Fibroblast of lung (primary cell): ENCODE results near the gene CREB3.

ENCODE experiments used
- EZH2 ChIP-seq: IDR thresholded peaks from 2 replicates; pipeline ENCODE4 v1.5.1; 2012; ENCODE audit warnings: low read length, control low read depth, mild to moderate bottlenecking; ENCODE audit errors: missing control alignments
- TF ChIP-seq, protein P1 (sequence below), 2 donors: IDR thresholded peaks in 1 of 2; conservative IDR thresholded peaks in 1 of 2; 1 replicate in 1 of 2; 2 replicates in 1 of 2; pipeline ENCODE4 v1.5.1; 2011 to 2012; ENCODE audit warnings: low read length in 2 of 2, control low read depth in 1 of 2, inconsistent platforms in 1 of 2, low read depth in 1 of 2, mild to moderate bottlenecking in 1 of 2

DNA sequence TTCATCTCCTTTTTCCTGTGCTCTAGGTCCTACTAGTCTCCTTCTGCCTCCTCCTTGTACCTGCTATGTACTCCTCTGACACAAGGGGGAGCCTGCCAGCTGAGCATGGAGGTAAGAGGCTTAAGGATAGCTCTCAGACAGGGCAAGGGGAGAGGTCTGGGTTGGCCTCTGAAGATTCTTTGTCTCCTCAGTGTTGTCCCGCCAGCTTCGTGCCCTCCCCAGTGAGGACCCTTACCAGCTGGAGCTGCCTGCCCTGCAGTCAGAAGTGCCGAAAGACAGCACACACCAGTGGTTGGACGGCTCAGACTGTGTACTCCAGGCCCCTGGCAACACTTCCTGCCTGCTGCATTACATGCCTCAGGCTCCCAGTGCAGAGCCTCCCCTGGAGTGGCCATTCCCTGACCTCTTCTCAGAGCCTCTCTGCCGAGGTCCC, 3.8 kb downstream of the CREB3 start:
- TF ChIP-seq, protein P1, sequence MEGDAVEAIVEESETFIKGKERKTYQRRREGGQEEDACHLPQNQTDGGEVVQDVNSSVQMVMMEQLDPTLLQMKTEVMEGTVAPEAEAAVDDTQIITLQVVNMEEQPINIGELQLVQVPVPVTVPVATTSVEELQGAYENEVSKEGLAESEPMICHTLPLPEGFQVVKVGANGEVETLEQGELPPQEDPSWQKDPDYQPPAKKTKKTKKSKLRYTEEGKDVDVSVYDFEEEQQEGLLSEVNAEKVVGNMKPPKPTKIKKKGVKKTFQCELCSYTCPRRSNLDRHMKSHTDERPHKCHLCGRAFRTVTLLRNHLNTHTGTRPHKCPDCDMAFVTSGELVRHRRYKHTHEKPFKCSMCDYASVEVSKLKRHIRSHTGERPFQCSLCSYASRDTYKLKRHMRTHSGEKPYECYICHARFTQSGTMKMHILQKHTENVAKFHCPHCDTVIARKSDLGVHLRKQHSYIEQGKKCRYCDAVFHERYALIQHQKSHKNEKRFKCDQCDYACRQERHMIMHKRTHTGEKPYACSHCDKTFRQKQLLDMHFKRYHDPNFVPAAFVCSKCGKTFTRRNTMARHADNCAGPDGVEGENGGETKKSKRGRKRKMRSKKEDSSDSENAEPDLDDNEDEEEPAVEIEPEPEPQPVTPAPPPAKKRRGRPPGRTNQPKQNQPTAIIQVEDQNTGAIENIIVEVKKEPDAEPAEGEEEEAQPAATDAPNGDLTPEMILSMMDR (conservative IDR thresholded peaks at IDR 0.05 in 1 of 2, IDR thresholded peaks at IDR 0.05 in 1 of 2; ENCODE audit: low read depth in 1 of 2, low read length in 2 of 2) = peak; percentile 93 to 98
- TF ChIP-seq EZH2 = no peak
